Liver (tissue), 9 donors: ENCODE data around the gene APOD. TPM values are rescaled to one million over a fixed set of nuclear protein-coding genes. Genes with fewer than 3 reads are reported as not detected.

Source experiments
- DNase-seq: peaks from one replicate; pipeline ENCODE4 v3.0.0-alpha.2; 2017; ENCODE audit warnings: low spot score
- H3K27ac ChIP-seq, 2 donors: one replicate each; pipeline ENCODE4 v1.7.0; 2013; ENCODE audit warnings: inconsistent platforms in 2 of 2, low read length in 2 of 2, control low read depth in 1 of 2, low read depth in 1 of 2, mild to moderate bottlenecking in 1 of 2
- H3K27me3 ChIP-seq, 4 donors: one replicate each; pipeline versions ENCODE4 v1.6.1 to v1.7.0; 2013; ENCODE audit warnings: low read length in 3 of 4, inconsistent platforms in 1 of 4, mild to moderate bottlenecking in 1 of 4, moderate library complexity in 1 of 4; ENCODE audit not compliant: control insufficient read depth in 4 of 4, insufficient read depth in 4 of 4
- H3K36me3 ChIP-seq, 4 donors: one replicate each; pipeline versions ENCODE4 v1.6.1 to v1.7.0; 2013; ENCODE audit warnings: low read length in 3 of 4, mild to moderate bottlenecking in 3 of 4, low read depth in 1 of 4, moderate library complexity in 1 of 4; ENCODE audit not compliant: control insufficient read depth in 4 of 4, insufficient read depth in 3 of 4
- H3K4me1 ChIP-seq, 4 donors: one replicate each; pipeline versions ENCODE4 v1.6.1 to v1.7.0; 2013; ENCODE audit warnings: low read length in 3 of 4, mild to moderate bottlenecking in 3 of 4, moderate library complexity in 1 of 4; ENCODE audit not compliant: control insufficient read depth in 4 of 4, insufficient read depth in 4 of 4
- H3K4me3 ChIP-seq, 3 donors: one replicate each; pipeline versions ENCODE4 v1.6.1 to v1.7.0; 2013; ENCODE audit warnings: low read length in 3 of 3, control low read depth in 1 of 3, low read depth in 1 of 3, mild to moderate bottlenecking in 1 of 3
- H3K9ac ChIP-seq, 2 donors: one replicate each; pipeline ENCODE4 v1.7.0; 2013; ENCODE audit warnings: low read length in 2 of 2, mild to moderate bottlenecking in 2 of 2, moderate library complexity in 2 of 2, control low read depth in 1 of 2, low read depth in 1 of 2
- H3K9me3 ChIP-seq, 4 donors: one replicate each; pipeline versions ENCODE4 v1.6.1 to v1.7.0; 2013; ENCODE audit warnings: low read length in 3 of 4; ENCODE audit not compliant: control insufficient read depth in 4 of 4
- ATF3 ChIP-seq: IDR thresholded peaks from 2 replicates; pipeline ENCODE4 v1.6.1; 2016; ENCODE audit warnings: antibody characterized with exemption
- EGR1 ChIP-seq, 2 donors: IDR thresholded peaks; 2 replicates each; pipeline ENCODE4 v1.6.1; 2016 to 2018; ENCODE audit warnings: antibody characterized with exemption in 2 of 2, low read depth in 2 of 2
- FOXA1 ChIP-seq: IDR thresholded peaks from 2 replicates; pipeline ENCODE4 v1.6.1; 2016; ENCODE audit warnings: antibody characterized with exemption
- FOXA2 ChIP-seq: IDR thresholded peaks from 2 replicates; pipeline ENCODE4 v1.6.1; 2016; ENCODE audit warnings: antibody characterized with exemption
- GABPA ChIP-seq, 2 donors: IDR thresholded peaks in 1 of 2; conservative IDR thresholded peaks in 1 of 2; 2 replicates each; pipeline ENCODE4 v1.6.1; 2016; ENCODE audit warnings: antibody characterized with exemption in 2 of 2, mild to moderate bottlenecking in 1 of 2, moderate library complexity in 1 of 2
- HNF4A ChIP-seq, 2 donors: conservative IDR thresholded peaks; 2 replicates each; pipeline ENCODE4 v1.6.1; 2016; ENCODE audit warnings: antibody characterized with exemption in 2 of 2, mild to moderate bottlenecking in 2 of 2
- HNF4G ChIP-seq: IDR thresholded peaks from 2 replicates; pipeline ENCODE4 v1.6.1; 2016; ENCODE audit warnings: antibody characterized with exemption
- JUND ChIP-seq, 2 donors: IDR thresholded peaks; 2 replicates each; pipeline ENCODE4 v1.6.1; 2016; ENCODE audit warnings: antibody characterized with exemption in 2 of 2
- MAX ChIP-seq: IDR thresholded peaks from 2 replicates; pipeline ENCODE4 v1.6.1; 2016; ENCODE audit warnings: antibody characterized with exemption
- NR2F2 ChIP-seq: IDR thresholded peaks from 2 replicates; pipeline ENCODE4 v1.6.1; 2016; ENCODE audit warnings: antibody characterized with exemption
- RAD21 ChIP-seq, 2 donors: IDR thresholded peaks; 2 replicates each; pipeline ENCODE4 v1.6.1; 2016; ENCODE audit warnings: antibody characterized with exemption in 2 of 2, mild to moderate bottlenecking in 2 of 2
- RXRA ChIP-seq, 2 donors: IDR thresholded peaks; 2 replicates each; pipeline ENCODE4 v1.6.1; 2017 to 2018; ENCODE audit warnings: antibody characterized with exemption in 2 of 2, mild to moderate bottlenecking in 1 of 2
- SP1 ChIP-seq: IDR thresholded peaks from 2 replicates; pipeline ENCODE4 v1.6.1; 2018; ENCODE audit warnings: antibody characterized with exemption, mild to moderate bottlenecking
- TAF1 ChIP-seq: conservative IDR thresholded peaks from 2 replicates; pipeline ENCODE4 v1.6.1; 2016; ENCODE audit warnings: antibody characterized with exemption, mild to moderate bottlenecking
- YY1 ChIP-seq: IDR thresholded peaks from 2 replicates; pipeline ENCODE4 v1.6.1; 2016; ENCODE audit warnings: antibody characterized with exemption, mild to moderate bottlenecking
- ZBTB33 ChIP-seq: IDR thresholded peaks from 2 replicates; pipeline ENCODE4 v1.6.1; 2016; ENCODE audit warnings: antibody characterized with exemption
- WGBS: extraction: QIAGEN DNeasy Blood & Tissue Kit; methylation state at CpG from one replicate; pipeline ENCODE4 v1.1.7; 2013; 5-methylcytosine and 5-hydroxymethylcytosine counted together
- polyA plus RNA-seq, 2 donors: library from polyadenylated mRNA; stranded (reverse) in 1 of 2; unstranded in 1 of 2; fragments of 200-250 nt in 1 of 2; fragments of >200 nt in 1 of 2; fragmentation: Nextera tagmentation in 1 of 2; extraction: Ambion mirVana in 1 of 2; gene quantifications; one replicate each; pipeline versions ENCODE4 v1.2.1 to v1.2.3, GENCODE V29; 2013 to 2015
- total RNA-seq, 2 donors: library from RNA; depleted of rRNA; stranded (reverse); fragments of >200 nt; gene quantifications; one replicate each; pipeline ENCODE4 v1.2.3, GENCODE V29; 2014
- TF ChIP-seq, protein P1 (sequence below): fragments of 150-350 bp; IDR thresholded peaks from 2 replicates; pipeline ENCODE4 v1.5.1; 2017; ENCODE audit warnings: improper control_type of control experiment, low read depth, low read length; ENCODE audit not compliant: missing input control
- donor health status: healthy.
- donor health status: healthy.
- donor health status: healthy.
- donor health status: healthy.
- donor health status: healthy.

APOD gene
- total and polyA plus RNA-seq, 4 donors, result 0.33 to 4.0 (median 0.56) TPM; not detected in 1

DNA sequence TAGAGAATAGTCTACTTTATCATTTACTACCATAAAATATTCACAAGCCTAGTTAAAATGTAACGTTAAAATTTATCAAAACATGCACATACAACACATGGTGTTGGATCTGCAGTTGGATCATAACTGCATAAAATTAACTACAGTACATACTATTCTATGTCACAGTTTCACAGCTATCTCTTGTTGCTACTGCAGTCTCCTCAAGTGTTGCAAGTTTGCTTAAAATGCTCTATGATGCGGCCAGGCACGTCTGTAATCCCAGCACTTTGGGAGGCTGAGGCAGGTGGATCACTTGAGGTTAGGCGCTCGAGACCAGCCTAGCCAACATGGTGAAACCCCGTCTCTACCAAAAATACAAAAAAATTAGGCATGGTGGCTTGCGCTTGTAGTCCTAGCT lies 50.9 kb downstream of the APOD start:
- no peak overlapping the region for H3K4me3 ChIP-seq
- H3K9ac ChIP-seq, result no peak overlapping the region
- 87% methylated on average over 7 of the region's 7 CpGs for WGBS
- no peaks in the 10 kb centered on the region for H3K9me3 ChIP-seq
- H3K27me3 ChIP-seq, result no peaks in the 10 kb centered on the region
- H3K36me3 ChIP-seq, result peaks cover 0 to 2% (median 0%) of the 10 kb centered on the region in 4 donors
- no peak overlapping the region for H3K27ac ChIP-seq
- H3K4me1 ChIP-seq, result no peaks in the 10 kb centered on the region
- no peak for DNase-seq
- no peak for TF ChIP-seq MAX
- TF ChIP-seq RAD21 (IDR thresholded peaks at IDR 0.05), result no peak

GRCh38 chr3:195532345-195532744 lies 51.4 kb downstream of the APOD start:
- no peak overlapping the region for H3K27ac ChIP-seq
- H3K4me3 ChIP-seq, result no peak overlapping the region
- no peak for DNase-seq
- TF ChIP-seq EGR1 (IDR thresholded peaks at IDR 0.05; ENCODE audit: low read depth in 2 of 2) (no peak), SP1 (no peak), RXRA (IDR thresholded peaks at IDR 0.05) (no peak), HNF4A (conservative IDR thresholded peaks at IDR 0.05) (no peak), NR2F2 (no peak), YY1 (no peak)
- TF ChIP-seq, protein P1, sequence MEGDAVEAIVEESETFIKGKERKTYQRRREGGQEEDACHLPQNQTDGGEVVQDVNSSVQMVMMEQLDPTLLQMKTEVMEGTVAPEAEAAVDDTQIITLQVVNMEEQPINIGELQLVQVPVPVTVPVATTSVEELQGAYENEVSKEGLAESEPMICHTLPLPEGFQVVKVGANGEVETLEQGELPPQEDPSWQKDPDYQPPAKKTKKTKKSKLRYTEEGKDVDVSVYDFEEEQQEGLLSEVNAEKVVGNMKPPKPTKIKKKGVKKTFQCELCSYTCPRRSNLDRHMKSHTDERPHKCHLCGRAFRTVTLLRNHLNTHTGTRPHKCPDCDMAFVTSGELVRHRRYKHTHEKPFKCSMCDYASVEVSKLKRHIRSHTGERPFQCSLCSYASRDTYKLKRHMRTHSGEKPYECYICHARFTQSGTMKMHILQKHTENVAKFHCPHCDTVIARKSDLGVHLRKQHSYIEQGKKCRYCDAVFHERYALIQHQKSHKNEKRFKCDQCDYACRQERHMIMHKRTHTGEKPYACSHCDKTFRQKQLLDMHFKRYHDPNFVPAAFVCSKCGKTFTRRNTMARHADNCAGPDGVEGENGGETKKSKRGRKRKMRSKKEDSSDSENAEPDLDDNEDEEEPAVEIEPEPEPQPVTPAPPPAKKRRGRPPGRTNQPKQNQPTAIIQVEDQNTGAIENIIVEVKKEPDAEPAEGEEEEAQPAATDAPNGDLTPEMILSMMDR, result no peak
- H3K36me3 ChIP-seq, result peaks cover 0 to 2% (median 0%) of the 10 kb centered on the region in 4 donors
- no peaks in the 10 kb centered on the region for H3K9me3 ChIP-seq
- H3K9ac ChIP-seq, result no peak overlapping the region
- no peaks in the 10 kb centered on the region for H3K27me3 ChIP-seq
- no peaks in the 10 kb centered on the region for H3K4me1 ChIP-seq
- 62% methylated on average over 3 of the region's 3 CpGs for WGBS

DNA sequence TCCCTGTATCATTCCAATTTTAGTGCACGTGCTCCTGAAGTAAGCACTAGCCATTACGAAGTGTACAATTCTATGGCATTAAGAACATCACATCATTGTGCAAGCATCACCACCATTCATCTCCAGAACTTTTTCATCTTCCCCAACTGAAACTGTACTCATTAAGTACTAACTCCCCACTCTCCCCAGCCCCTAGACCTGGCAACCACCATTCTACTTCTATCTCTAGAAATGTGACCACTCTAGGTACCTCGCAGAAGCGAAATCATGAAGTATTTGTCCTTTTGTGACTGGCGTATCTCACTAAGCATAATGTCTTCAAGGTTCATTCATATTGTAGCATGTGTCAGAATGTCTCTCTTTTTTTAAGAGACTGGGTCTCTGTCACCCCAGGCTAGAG lies 52.1 kb downstream of the APOD start:
- Histone ChIP-seq H3K36me3 (peaks cover 0 to 2% (median 0%) of the 10 kb centered on the region in 4 donors), H3K9me3 (no peaks in the 10 kb centered on the region), H3K4me3 (no peak overlapping the region), H3K4me1 (no peaks in the 10 kb centered on the region), H3K27ac (no peak overlapping the region), H3K9ac (no peak overlapping the region), H3K27me3 (no peaks in the 10 kb centered on the region)
- 98% methylated on average over 5 of the region's 5 CpGs for WGBS
- DNase-seq, result no peak
- TF ChIP-seq MAX (no peak), ATF3 (no peak), GABPA (IDR thresholded peaks at IDR 0.05 in 1 of 2, conservative IDR thresholded peaks at IDR 0.05 in 1 of 2) (no peak), TAF1 (no peak), ZBTB33 (no peak), EGR1 (IDR thresholded peaks at IDR 0.05; ENCODE audit: low read depth in 2 of 2) (no peak), HNF4G (no peak), RAD21 (IDR thresholded peaks at IDR 0.05) (no peak), SP1 (no peak), NR2F2 (no peak), RXRA (IDR thresholded peaks at IDR 0.05) (no peak), FOXA2 (no peak), JUND (IDR thresholded peaks at IDR 0.05) (no peak), FOXA1 (no peak), HNF4A (conservative IDR thresholded peaks at IDR 0.05) (no peak)
- TF ChIP-seq, protein P1, result no peak
